ENCODE results near the gene MMP23B.
"Not testable (repeated sequence)": the region's sequence is repeated elsewhere in the genome, so short reads cannot be mapped to it uniquely, and the experiment has no call there.

Gene MMP23B

DNA sequence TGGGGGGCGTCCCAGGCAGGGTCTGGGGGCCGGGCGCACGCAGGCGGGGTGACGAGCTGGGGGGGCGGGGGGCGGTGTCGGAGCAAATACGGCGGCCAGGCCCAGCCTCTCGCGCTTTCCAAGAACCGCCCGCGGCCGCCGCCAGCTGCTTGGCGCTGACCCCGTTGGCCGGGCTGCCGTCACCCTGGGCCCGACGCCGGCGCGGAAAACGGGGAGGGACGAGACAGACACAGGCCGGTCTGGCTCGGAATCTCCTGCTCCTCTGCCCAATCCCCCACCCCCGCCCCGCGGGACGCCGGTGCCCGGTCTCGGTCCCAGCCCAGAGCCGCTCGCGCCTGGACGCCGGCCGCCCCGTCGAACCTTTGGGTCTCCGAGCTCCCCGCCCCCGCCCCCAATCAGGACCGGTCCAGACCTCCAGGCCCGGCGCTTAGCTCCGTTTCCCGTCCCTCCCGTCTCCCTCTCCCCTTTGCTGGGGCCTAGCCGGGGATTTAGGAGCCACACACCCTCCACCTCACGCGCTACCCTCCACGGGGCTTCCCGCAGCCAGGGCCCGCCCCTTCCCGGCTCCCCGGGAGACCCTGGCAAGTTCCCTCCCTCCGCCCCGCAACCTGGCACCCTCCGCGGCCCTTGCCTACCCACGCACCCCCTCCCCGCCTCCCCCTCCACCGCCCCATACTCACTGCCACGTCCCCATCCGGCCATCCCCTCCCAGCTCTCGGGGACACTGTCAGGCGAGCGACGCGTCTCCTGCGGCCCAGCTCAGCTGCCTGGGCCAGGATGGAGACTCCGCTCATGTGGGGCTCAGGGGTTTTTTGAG is 800 bp upstream of the MMP23B start:
- DNase-seq (ENCODE audit: low spot score), result peak; percentile 93

DNA sequence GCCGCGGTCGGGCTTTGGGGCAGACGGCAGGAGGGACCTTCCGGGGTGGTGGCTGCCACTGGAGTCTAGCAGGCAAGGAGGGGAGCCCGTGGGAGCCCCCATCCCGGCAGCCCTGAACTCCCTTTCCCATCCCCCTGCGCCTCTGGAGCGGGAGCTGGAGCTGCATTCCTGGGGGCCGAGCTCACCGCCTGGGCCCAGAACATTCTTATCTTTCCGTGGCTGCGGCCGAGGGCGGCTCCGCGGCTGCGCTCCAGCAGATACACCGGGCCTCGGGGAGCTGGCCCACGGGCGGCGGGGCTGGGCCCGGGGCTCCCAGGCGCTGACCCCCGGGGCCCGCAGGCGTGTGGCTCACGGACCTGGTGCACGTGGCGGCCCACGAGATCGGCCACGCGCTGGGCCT is 1.4 kb downstream of the MMP23B start:
- DNase-seq (ENCODE audit: low spot score), result not testable (repeated sequence)

GRCh38 chr1:1634613-1635012 is 2.6 kb downstream of the MMP23B start:
- DNase-seq (ENCODE audit: low spot score), result not testable (repeated sequence)

- DNase-seq (ENCODE audit: low spot score), result peak; percentile 60
Observed at GRCh38 chr1:1636621-1637478, 4.9 kb downstream of the MMP23B start.

DNA sequence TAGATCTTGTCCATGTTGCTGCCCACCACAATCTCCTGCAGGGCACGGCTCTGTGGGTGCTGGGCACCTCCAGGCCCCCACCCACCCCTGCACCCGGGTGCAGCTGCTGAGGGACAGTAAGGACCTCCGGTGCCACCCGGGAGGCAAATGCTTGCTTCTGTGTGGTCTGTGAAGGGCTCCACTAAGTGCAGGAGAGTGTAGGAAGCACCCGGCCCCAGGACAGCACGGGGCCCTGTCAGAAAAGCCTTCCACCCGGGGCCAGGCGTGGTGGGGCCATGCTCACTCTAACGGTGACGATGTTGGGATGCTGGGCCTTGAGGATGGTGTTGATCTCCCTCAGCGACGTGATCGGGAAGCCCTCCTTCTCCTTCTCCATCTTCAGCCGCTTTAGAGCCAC is 5.5 kb downstream of the MMP23B start:
- DNase-seq (ENCODE audit: low spot score), result not testable (repeated sequence)

DNA sequence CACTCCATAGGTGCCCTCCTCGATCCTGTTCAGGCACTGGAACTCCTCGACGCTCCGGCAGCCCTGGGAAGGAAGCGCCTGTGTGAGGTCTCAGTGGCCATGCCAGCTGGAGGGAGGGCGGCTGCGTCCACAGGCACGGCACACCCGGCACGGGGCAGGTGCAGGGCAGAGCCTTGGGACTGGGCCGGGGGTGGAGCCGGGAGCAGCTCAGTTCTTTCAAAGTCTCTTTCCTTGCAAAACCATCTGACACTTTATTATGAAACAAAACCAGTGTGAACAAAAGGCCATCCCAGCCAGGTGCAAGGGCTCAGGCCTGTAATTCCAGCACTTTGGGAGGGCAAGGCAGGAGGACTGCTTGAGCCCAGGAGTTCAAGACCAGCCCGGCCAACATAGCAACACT is 6.6 kb downstream of the MMP23B start:
- DNase-seq (ENCODE audit: low spot score), result not testable (repeated sequence)

GRCh38 chr1:1639368-1639767 is 7.4 kb downstream of the MMP23B start:
- DNase-seq (ENCODE audit: low spot score), result not testable (repeated sequence)

DNA sequence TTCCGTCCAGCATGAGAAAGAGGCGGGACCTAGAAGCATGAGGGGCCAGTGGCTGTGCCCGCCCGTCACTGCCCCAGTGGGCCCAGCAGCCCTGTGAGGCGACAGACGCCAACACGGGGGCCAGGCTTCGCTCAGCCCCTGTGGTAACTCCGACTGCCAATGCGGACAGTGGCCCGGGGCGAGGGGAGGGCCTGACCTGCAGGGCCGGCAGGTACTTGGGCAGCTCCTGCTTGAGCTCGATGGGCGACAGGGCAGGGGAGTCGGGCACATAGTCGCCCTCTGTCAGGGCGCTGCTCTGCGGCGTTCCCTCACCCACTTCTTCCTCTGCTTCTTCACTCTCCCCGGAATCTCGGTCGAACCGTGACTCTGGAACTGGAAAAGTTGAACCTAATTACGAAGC is 8.1 kb downstream of the MMP23B start:
- not testable (repeated sequence) for DNase-seq (ENCODE audit: low spot score)

DNA sequence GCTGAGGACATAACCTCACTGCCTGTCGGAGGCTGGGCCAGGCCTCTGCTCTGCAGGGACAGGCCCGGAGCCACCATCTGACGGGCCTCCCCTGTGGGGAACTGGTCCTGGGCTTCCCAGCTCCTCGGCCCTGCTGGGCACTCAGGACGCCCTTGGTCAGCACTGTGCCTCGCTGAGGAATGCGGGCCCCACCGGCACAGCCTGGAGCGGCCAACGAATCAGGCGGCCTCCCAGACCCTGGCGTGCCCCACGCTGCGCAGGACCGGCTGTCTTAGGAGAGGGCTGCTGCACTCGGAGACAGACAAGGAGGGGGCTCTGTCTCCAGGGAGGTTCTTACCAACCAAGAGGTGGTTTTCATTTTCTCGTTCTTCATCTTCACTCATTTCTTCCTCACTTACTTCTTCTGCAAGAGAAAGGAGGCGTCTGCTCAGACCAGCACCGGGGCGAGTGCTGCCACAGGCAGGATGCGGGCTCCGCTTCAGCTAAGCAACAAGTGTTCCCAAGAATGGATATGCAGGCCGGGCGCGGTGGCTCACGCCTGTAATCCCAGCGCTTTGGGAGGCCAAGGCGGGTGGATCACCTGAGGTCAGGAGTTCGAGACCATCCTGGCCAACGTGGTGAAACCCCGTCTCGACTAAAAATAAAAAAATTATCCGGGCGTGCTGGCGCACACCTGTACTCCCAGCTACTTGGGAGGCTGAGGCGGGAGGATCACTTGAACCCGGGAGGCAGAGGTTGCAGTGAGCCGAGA is 8.9 kb downstream of the MMP23B start:
- DNase-seq (ENCODE audit: low spot score), result not testable (repeated sequence)

DNA sequence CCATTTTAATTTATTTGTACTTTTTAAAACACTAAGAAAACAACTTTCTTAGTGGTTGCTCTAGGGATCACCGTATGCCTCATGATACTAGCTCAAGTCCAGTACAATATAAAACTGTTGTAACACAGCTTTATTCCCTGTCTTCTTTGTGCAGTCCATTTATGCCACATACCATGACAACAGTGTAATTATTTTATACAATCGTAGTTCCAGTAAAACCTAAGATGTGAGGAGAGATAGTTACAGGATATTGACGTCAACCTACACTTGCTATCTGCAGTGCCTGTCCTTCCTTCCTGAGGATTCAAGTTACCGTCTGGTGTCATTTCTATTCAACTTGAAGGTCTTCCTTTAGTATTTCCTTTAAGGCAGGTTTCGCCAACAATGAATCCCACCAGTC is 14.4 kb downstream of the MMP23B start:
- not testable (repeated sequence) for DNase-seq (ENCODE audit: low spot score)

- DNase-seq (ENCODE audit: low spot score), result not testable (repeated sequence)
Observed at GRCh38 chr1:1647567-1648241, 15.7 kb downstream of the MMP23B start.

DNA sequence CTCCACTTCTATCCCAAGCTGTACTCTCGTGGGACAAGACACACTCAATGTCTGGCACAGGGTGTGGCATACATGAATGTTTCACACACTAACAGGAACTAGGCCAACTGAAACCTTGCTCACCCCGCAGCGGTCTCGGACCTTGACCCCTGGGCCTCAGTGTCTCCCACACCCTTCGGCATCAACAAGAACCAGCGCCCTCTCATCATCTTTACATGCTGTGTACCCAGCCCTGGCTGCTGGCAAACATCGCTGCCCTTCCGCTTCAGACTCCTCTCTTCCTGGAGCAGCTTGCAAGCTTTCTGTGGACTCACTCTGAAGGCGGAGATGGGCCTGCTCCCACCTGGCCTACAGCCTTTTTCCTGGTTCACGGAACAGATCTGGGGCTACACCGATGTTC is 16.3 kb downstream of the MMP23B start:
- not testable (repeated sequence) for DNase-seq (ENCODE audit: low spot score)

- peak; percentile 98 for DNase-seq (ENCODE audit: low spot score)
Observed at GRCh38 chr1:1658583-1659549, 26.9 kb downstream of the MMP23B start, which contains the start of gene CDK11B. TSS of gene CDK11B (minus strand) at chr1:1659004. CDS start at chr1:1657485, 1,519 bp downstream.

DNA sequence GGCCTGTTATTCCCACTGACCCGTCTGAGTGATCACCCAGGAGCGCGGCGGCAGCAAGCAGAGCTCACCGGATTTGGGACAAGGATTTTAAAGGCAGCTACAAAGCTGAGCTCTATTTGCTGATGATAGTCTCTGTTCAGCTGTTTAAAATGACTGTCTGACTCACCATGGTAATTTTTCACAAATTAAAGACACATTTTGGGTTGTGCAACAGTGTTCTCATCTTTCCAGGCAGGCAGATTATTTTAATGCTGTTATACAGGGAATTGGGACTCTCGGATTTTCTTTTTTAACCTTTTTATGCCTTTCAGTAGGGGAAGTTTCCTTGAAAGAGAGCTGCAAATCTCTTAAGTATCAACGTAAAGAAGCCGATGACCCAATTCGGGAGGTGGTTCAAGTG is 30.4 kb downstream of the MMP23B start:
- not testable (repeated sequence) for DNase-seq (ENCODE audit: low spot score)

GRCh38 chr1:1662830-1663560 is 31.0 kb downstream of the MMP23B start:
- DNase-seq (ENCODE audit: low spot score), result not testable (repeated sequence)

DNA sequence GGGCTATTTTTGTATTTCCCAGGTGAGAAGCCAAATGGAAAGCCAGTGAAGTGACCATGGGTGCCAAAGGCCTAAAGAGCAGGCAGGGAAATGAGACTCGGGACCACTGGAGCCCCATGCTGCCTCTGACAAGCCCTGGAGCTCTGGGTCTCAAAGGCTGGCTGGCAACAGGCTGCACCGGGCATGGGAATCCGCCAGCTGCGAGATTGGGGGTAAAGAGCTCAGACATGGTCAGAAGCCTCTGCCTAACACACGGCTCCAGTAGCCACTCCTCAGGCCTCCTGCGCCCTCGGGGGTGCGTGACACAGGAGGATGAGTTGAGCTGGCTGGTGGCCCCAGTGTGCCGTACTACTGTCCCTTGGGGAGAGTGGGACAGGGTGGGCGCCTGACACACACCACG is 32.3 kb downstream of the MMP23B start:
- not testable (repeated sequence) for DNase-seq (ENCODE audit: low spot score)

DNA sequence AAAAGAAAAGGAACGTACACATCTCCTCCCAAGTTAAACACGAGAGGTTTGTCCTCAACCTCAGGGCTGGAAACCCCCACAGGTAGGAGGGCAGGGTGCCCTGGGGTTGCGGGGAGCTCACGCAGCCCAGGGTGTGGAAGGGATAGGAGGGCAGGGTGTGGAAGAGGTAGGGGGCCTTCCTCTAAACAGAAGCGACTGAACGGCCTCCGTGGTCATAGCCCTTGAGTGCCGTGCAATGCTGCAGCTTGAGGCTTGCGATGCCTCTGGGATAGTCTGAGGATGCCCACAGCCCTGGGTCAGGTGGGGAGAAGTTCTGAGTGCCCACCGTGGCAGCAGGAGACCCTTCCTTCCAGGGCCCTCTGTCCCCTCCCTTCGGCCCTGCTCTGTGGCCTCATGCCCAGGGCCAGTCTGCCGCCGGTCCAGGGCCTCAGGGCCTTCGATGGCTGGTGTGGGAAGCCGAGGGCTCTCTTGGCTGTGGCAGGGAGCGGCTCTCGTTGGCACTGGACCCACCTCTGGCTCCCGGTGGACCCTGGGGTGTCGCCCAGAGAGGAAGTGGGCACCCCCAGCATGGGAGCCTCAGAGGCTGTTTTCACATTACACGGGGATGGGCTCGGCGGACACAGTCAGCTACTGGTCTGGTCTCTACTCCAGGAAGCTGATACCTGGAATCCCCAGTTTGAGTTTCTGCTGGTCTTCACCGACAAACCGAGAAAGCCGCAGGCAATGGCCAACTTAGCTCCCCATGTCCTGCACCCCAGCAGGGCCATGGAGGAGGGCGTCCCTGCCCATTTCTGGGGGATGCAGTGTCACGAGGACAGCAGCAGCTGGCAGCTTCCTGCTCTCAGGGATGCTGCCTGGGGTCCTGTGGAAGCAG is 33.2 kb downstream of the MMP23B start:
- no peak for DNase-seq (ENCODE audit: low spot score)

DNA sequence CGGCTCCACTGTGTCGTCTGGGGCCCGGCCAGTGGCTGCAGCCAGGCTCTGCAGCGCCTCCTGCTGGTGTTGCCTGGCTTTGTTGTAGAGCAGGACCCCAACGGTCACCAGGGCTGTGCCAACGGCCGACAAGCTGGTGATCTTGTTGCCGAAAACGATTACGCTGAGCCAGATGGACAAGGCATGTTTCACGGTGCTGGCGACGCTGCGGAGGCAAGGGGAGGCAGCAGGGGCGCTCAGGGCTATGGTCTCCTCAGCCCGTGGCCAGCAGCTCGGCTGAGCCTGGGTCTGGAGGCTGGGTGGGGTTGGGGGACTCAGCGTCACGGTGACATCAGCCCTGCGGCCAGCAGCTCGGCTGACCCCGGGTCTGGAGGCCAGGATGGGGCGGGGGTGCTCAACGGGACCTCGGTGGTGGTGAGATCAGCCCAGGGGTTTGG is 33.9 kb downstream of the MMP23B start:
- no peak for DNase-seq (ENCODE audit: low spot score)

- DNase-seq (ENCODE audit: low spot score), result no peak
Observed at GRCh38 chr1:1666526-1666925, 34.6 kb downstream of the MMP23B start.

All from left forelimb (tissue), 1 donor.